ENCODE results near the gene MRPL53.
"Not testable (repeated sequence)": the region's sequence is repeated elsewhere in the genome, so short reads cannot be mapped to it uniquely, and the experiment has no call there.

The MRPL53 gene

DNA sequence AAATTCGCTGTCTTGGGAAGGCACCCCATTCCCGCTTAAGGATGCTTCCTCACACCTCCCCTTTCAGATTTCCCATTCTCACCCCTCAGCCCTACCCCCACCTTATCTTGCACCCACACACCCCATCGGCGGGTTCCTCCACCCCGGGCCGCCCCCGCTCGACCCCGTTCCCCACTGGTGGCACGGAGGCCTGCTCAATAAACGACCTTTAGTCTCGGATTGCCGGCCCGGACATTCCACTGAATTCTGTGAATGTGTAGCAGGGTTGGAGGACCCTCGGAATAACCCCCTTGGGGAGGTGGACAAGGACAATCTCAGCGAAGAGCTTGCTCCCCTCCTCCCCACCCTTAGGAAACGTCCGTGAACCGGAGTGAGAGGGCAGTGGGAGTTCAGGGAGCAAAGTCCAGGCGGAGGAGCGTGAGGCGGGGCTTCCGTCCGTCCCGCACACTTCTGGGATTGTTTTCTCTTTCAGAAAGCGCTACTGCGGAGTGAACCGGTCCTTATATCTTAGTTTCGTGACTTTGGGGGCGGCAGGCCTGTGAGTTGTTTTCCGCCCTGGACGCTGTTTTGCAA lies 29.8 kb upstream of the MRPL53 start:
- no peak for DNase-seq (ENCODE audit: low spot score)

DNA sequence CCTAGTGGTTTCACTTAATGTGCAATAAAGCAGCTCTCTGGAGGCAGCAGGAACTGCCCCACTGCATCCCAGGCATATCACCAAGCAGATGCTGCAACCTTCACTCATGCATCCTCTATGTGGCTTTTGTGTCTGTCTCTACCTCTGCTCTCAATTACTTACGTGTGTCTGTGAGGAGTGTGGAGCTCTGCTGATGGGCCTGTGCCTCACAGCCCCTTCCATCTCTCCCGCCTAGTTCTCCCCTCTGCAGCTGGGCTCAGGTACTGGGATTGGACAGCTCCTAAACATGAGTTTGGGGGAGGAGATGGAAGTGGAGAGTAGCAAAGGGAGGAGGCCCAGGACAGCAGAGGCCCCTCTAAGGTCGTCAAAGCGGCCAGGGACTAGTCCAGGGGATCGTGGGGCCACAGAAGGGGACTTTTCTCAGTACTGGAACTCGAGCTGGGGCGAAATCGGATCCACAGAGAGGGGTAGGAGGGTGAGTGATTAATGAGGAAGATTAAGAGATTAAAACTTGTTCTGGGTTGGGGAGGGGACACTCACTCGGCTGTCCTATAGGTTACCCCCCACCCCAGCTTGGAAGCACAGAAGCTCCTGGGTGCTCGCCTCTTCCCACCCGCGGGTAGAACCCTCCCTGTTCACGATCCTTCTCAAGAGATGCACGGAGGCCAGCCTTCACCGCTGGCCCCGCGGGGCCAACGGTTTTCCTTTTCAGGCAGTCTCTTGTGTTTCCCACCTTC lies 29.0 kb upstream of the MRPL53 start:
- no peak for DNase-seq (ENCODE audit: low spot score)

DNA sequence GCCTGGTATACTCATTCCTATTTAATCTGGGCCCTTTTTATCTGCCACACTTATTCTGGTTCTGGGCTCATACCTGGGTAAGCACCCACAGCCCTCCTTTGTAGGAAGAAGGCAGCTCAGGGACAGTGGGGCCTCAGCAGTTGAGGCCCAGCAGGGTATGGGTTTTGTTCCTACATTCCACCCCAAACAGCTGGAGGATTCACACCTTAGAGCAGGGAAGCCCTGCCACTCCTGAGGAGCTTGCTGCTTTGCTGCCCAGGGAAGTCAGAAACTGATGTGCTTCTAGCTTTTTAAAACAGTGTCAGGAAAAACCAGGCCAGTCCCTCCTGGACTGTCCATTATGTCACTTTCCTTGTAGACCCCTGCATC lies 28.1 kb upstream of the MRPL53 start:
- no peak for DNase-seq (ENCODE audit: low spot score)

DNA sequence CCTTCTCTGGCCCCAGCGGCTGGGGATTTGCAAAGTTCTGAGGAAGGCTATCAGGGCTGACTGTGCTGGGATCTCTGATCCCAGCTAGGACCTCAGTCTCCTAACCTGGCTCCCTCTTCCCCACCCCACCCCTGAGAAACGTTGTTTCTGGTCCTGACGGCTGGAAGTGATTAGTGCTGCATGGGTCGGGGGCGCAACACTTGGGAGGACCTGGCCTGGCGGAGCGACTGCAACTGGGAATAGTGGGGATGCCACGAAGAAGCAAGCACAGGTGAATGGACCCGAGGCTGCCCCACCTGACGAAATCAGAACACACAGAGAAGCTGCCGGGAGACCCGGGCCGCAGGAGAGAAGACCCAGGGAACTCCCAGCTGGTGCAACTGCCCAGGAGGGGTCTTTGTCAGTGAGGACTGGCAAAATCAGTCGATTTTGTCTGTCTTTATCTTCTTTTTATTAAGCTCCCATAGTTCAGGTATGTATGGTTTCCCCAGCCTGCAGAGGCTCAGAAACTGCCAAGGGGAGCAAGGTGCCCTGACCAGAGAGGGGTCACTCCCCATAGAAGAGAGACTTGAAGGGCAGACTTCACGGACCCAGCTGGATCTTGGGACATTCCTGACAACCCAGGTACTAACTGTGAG lies 27.6 kb upstream of the MRPL53 start:
- DNase-seq (ENCODE audit: low spot score) = no peak

DNA sequence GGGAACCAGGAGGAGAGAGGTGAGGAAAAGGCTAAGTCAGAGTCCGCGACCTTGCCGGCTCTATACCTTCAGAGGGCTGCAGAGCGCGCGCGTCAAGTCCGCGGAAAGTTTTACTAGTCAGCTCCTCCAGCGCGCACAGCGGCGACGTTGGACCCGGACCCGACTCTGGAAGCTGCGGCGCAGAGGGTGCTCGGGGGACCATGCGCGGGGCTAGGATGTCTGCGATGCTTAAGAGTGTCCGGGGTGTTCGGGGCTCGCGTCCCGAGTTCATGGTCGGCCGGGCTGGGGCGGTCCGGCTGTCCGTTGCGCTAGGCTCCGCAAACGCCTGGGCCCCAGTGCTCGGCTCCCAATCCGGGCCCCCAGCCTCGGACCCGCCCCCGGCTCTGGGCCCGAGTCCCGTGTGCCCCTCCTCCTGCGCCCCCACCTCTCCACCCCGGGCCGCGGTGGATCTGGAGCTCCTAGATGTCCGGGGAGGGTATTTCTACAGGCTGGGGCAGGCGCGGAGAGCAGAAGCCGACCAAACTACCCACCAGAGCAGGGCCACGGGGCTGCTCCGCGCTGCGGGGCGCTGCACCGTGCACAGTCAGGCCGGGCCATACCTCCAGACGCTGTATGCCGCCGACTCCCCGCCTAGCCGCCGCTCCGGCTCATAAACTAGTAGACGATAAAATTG lies 26.9 kb upstream of the MRPL53 start, which contains the start of gene LBX2:
LBX2 (minus strand) TSS at position 337 of the 673 bp plus-strand sequence; CDS start at position 271, 66 bp downstream.
- no peak for DNase-seq (ENCODE audit: low spot score)

DNA sequence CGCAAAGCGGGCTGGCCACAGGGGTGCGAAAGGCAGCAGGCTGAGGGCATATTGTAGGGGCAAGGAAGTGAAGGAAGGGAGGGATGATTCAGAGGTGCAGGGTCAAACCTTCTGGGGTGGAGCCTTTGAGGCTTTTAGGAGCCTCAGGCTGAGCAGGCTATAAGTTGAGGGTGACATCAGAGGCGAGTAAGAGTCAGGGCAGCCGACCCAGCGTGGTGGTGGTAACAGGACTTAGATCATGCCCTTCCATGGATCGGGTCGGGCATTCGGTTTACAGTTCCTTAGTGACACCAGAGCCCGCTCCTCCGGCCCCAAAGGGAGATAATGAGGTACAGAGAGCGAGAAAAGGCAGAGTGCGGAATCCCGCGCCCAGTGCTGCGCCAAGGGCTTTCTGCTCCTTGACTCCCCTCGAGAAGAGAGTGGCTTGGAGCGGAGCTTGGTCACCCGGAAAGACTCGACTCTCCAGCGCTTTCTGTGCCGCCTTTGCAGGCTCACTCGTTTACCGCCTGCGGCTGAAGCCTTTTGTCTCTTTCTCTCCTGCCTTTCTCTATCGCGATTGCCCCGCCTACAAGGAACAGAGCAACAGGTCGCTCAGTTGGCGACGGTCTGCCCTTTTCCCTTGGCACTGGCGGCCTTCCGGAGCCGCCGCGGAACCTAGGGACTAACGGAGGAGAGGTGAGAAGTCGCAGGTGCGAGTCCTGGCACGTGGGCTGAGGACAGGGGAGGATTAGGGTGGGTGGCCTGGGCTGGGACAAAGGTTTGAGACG lies 26.2 kb upstream of the MRPL53 start:
- DNase-seq (ENCODE audit: low spot score) = peak; percentile 45

DNA sequence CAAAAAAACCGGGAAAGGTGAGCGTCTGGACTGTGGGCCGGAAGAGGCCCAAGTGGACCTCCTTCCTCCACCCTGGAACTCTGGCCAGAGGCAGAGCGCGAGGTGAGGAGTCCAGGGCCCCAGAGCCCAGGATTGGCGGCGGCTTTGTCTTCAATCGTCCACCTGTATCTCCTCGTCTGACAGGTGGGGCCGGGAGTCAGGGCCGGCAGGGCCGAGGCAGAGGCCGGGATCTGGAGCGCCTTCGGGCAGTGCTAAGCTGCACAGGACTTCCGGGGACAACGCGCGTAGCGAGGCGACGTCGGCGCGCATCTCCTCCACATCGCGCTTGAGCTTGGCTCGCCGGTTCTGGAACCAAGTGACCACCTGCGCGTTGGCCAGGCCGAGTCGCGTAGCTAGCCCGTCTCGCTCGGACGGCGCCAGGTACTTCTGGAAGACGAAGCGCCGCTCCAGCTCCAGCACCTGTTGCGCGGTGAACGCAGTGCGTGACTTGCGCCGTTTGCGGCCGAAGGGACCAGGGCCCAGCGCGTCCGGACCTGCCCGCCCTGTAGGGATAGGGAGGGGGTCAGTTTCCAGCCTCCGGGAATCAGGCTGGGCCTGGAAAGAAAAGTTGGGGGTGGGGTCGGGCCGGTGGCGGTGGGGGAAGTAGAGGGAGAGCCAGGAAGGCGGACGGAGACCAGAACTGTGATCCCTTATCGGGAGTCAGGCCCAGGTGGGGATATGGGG lies 25.5 kb upstream of the MRPL53 start:
- no peak for DNase-seq (ENCODE audit: low spot score)

DNA sequence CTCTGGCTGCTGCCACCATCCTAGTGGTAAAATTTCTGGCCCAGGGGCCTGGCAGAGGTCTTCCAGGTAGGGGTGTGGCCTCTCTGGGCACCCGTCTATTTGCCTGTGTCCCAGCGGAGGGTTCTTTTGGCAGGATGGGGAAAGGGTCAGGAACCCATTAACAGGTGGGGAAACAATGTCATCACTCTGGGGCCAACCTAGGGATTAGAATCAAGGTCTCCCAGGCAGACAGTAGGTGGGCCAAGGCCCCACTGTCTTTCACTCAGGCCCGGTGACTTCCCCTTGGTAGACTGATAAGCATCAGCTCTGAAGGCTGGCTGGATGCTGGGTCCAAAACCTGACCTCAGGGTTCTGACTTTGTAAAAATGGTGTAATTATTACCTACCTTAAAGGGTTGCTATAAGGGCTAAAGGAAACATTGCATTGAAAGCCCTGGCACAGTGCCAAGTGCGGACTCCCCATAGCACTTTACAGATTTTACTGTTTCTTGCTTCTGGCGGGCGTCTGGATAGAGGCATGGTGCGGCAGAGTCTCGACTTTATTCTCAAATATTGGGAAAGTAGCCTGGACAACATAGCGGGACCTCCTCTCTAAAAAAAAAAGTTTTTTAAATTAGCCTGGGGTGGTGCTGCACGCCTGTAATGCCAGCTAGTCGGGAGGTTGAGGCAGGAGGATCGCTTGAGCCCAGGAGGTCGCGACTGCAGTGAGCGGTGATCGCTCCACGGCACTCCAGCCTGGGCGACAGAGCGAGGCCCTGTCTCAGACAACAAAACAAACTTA lies 24.7 kb upstream of the MRPL53 start:
- DNase-seq (ENCODE audit: low spot score) = no peak

DNA sequence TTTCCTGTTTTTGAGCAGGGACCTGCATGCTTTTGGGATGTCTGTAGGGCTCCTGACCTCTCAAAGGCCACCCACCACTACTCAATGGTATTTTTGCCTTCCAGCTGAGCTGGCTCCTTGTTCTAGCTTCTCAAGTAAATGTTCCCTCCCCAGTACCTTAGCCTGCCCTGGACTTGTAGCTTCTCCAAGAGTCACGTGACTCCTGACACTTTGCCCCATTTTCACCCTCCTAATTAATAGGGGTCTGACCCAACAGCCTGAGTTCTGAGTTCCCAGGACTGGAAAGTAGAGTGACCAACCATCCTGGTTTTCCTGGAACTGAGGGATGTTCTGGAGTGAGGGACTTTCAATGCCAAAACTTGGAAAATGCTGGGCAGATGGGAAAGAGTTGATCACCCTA lies 23.0 kb upstream of the MRPL53 start:
- DNase-seq (ENCODE audit: low spot score) = no peak

DNA sequence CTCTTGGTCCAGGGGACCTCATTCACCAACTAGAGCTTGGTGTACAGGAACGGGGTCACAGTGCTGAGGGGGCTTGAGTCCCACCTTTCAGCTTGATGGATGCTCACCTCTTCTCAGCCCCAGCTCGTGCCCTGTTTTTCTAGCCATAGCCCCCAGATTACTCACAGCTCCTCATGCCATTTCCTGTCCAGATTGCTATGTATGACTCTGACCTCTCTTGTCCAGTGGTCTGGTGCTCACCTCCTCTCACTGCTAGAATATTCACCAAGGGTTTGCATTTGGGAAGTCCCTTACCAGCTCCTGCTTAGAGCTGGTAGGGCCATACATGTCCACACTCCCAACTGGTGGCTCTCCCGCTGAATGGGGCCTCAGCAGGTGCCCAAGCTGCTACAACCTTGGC lies 21.1 kb upstream of the MRPL53 start:
- DNase-seq (ENCODE audit: low spot score) = no peak

DNA sequence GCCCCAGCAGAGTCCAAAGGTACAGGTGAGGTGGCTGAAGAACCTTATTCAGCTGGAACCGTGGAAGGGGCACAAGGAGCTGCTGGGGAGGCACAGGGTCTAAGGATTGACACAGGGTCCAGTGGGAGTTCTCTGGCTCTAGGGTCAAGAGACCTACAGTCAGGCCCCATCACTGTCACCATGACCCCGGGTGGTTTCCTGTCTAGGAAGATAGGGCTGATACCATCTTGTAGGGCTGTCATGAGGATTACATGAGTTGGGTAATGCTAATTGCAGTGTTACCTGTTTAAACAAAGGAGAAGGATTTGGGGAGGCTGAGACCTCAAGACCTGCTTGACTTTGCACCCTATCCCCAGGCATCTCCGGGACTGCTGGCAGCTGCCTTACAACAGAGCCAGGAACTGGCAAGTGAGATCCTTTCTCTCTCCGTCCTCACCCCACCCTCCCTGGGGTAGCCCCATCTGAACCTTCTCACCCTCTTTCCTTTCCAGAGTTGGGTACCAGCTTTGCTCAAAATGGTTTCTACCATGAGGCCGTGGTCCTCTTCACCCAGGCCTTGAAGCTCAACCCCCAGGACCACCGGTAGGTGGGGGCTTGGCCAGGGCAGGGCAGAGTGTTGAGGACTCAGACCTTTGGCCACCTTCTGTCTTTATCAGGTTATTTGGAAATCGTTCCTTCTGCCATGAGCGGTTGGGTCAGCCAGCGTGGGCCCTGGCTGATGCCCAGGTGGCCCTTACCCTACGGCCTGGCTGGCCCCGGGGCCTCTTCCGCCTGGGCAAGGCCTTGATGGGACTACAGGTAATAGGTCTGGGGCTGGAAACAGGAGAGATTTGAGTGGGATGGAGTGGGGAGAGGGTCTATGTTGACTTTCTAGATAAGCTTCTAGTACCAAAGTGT lies 19.4 kb upstream of the MRPL53 start:
- DNase-seq (ENCODE audit: low spot score) = no peak

DNA sequence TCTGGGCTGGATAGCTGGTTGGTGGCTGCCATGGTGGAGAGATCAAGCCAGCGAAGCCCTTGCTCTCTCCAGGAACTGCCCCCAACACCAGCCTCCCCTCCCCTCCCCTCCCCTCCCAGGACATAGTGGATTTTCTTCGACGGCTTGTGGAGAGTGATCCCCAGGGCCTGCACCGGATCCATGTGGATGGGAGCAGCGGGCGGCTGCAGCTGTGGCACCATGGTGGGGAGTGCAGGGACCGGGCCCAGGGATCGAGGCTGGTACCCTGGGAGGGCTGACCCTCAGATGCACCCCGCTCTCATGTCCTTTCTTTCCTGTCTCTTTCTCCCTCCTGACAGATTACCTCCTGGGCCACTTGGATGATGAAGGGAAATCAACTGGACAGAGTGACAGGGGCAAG lies 17.4 kb upstream of the MRPL53 start:
- no peak for DNase-seq (ENCODE audit: low spot score)

DNA sequence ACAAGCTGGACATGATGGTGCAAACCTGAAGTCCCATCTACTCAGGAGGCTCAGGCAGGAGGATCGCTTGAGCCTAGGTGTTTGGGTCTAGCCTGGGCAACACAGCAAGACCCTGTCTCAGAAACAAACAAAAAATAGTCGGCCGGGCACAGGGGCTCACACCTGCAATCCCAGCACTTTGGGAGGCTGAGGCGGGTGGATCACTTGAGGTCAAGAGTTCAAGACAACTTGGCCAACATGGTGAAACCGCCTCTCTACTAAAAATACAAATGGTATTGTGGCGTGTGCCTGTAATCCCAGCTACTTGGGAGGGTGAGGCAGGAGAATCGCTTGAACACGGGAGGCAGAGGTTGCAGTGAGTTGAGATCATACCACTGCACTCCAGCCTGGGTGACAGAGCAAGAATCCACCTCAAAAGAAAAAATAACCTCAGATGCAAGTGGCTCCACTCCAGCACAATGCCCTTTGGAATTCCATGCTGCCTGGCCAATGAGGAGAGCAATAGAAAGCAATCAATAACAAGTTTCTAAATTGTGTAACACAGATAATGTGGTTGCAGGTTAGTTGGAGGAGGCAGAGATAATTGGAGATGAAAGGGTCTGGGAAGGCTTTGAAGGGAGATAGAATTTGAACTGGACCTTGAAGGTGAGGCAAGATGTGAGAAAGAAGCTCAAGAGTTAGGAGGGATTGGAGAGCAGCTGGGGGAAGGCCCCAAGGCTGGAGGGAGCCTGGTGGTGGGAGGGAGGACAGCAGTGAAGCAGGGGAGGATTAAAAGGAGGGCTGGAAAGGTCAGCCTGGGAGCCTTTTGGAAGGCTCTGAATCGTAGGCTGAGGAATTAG lies 16.4 kb upstream of the MRPL53 start:
- no peak for DNase-seq (ENCODE audit: low spot score)

DNA sequence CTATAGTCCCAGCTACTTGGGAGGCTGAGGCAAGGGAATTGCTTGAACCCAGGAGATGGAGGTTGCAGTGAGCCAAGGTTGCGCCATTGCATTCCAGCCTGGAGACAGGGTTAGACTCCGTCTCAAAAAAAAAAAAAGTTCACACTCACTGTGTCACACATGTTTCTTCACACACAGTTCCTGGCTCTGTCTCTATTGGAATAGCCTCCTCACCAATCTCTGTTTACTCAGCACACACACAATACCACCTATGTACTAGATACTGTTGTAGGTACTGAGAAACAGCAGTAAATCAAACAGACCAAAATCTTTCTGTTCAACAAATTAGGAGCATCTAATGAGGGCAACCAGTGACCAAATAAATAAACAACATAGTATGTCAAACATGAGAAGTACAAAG lies 13.7 kb upstream of the MRPL53 start:
- DNase-seq (ENCODE audit: low spot score) = no peak

DNA sequence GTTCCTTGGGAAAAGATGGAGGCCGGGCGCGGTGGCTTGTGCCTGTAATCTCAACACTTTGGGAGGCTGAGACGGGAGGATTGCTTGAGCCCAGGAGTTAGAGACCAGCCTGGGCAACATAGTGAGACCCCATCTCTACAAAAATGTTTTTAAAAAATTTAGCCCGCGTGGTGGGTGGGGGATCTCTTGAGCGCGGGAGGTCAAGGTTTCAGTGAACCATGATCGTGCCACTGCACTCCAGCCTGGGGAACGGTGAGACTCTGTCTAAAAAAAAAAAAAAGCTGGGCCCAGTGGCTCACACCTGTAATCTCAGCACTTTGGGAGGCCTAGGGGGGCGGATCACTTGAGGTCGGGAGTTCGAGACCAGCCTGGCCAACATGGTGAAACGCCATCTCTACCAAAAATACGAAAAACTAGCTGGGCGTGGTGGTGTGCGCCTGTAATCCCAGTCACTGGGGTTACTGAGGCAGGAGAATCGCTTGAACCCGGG lies 11.2 kb upstream of the MRPL53 start:
- DNase-seq (ENCODE audit: low spot score) = not testable (repeated sequence)

DNA sequence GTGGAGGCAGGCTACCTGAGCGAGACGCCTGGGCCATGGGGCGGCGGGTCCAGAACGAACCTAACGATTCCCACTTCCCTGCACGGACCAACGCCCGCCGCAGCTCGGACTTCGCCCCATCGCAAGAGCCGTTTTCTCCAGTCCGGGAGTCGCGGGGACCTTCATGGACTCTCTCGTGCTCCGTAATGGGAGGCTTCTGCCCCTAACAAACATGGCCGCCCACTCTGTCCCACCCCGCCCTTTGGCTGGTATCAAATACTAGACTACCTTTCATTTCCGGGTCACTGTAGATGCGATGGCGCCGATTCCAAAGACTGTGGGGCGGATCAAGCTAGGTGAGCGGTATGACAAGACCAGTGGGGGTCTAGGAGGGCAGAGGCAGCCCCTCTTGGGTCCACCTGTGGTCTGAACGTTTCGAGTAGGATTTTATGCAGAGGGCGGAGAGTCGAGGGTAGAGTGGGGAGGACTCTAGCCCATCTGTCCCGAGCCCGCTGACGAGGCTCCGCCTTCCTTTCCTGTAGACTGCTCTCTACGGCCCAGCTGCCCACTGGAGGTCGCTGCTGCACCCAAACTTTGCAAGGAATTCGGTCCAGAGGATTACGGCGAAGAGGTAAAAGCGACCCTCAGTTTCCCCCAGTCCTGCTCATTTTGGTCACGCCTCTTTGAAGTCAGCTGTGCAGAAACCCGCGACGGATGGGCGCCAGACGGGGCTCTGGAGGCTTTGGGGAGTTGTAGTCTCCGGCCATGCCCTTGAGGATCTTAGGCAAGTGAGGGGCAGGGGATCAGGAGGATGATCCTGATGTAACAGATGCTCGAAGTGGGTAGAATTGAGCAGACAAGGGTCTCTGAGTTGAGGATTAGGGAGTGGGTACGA lies 10.6 kb upstream of the MRPL53 start, which contains the start of the genes CCDC142 and TTC31:
CCDC142 (minus strand) TSS at position 198 of the 874 bp plus-strand sequence; CDS start at position 37, 161 bp downstream.
TTC31 (plus strand) TSS at position 281 of the 874 bp plus-strand sequence; CDS start at position 296, 15 bp downstream.
- DNase-seq (ENCODE audit: low spot score) = peak; percentile 95

All from CD4-positive, alpha-beta T cell treated with Interleukin-15 for 4 hours (primary cell).